ENCODE results near the gene FTSJ1.
"Not testable (repeated sequence)": the region's sequence is repeated elsewhere in the genome, so short reads cannot be mapped to it uniquely, and the experiment has no call there.

Gene FTSJ1

DNA sequence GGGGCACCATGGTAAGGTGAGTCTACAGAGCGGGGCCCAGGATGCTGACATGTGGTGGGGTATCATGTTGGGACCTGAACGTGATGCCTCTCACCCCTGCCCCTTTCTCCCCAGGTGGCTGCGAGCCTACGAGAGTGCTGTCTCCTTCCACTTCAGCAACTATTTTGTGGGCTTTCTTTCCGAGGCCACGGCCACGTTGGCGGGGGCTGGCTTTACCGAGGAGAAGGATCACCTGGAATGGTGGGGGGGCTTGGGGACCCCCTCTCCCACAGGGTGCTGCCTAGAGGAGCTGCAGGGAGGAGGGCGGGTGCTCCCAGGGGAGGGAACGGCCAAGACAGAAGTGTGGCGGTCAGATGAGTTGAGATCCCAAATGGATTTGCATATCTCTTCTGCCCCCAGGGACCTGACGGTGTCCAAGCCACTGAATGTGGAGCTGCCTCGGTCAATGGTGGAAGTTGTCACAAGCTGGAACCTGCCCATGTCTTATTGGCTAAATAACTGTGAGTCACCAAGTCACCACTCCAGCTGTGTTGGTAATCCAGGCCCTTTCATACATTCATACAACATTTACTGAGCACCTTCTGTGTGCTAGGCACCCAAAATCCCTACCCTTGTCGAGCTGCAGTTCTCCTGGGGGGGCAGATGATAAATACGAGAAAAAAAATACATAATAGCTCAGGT, 38.3 kb downstream of the FTSJ1 start:
- DNase-seq: no peak
- no peak overlapping the region for H3K4me3 ChIP-seq (ENCODE audit: control insufficient read depth in 1 of 7, extremely low read depth in 1 of 7, insufficient read depth in 4 of 7, low read depth in 2 of 7, low read length in 6 of 7)
- POLR2A ChIA-PET: no interaction called here

DNA sequence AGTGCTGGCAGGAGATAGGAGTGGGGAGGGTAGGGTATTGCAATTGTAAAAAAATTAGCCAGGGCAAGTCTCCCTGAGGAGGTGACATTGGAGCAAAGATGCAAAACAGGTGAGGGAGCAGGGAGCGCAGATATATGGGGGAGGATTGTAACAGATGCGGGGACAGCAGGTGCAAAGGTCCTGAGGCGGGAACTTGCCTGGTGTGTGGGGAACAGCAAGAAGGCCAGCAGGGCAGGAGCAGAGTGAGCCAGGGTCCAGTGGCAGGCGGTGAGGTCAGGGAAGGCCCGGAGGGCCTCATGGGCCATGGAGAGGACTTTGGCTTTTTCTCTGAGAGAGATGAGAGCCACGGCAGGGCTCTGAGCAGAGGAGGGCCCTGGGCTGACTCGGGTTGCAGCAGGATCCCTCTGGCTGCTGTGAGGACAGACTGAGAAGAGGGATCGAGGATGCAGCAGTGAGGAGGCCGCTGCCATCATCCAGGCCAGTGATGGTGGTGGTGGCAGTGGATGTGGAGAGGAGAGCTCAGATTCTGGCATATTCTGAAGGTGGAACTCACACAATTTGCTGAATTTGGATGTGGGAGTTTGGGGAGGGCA, 39.0 kb downstream of the FTSJ1 start:
- CTCF ChIA-PET: no interaction called here
- Histone ChIP-seq H3K27ac (ENCODE audit: insufficient read depth in 1 of 2, low read depth in 1 of 2, low read length in 2 of 2, poor library complexity in 1 of 2, severe bottlenecking in 2 of 2) (no peak overlapping the region), H3K27me3 (replicated peaks in 2 of 5; ENCODE audit: control insufficient read depth in 4 of 5, insufficient read depth in 5 of 5, low read length in 4 of 5) (no peaks in the 10 kb centered on the region), H3K4me1 (ENCODE audit: control extremely low read depth in 1 of 4, control insufficient read depth in 4 of 4, insufficient read depth in 4 of 4, low read length in 3 of 4) (peaks cover 0 to 5% (median 1%) of the 10 kb centered on the region in 4 experiments), H3K36me3 (ENCODE audit: control insufficient read depth in 4 of 4, insufficient read depth in 4 of 4, low read length in 3 of 4) (peaks cover 0 to 8% (median 0%) of the 10 kb centered on the region in 4 experiments), H3K9me3 (ENCODE audit: control extremely low read depth in 1 of 5, control insufficient read depth in 4 of 5, insufficient read depth in 2 of 5, low read depth in 1 of 5, low read length in 4 of 5) (no peaks in the 10 kb centered on the region), H3K4me3 (ENCODE audit: control insufficient read depth in 1 of 7, extremely low read depth in 1 of 7, insufficient read depth in 4 of 7, low read depth in 2 of 7, low read length in 6 of 7) (no peak overlapping the region)
- 95% methylated on average over 8 of the region's 9 CpGs for WGBS (ENCODE audit: insufficient coverage)
- POLR2A ChIA-PET: no interaction called here
- no peak for DNase-seq

More for the DNA sequence above, 38.3 kb downstream of the FTSJ1 start:
- CTCF ChIA-PET: no interaction called here
- no peaks in the 10 kb centered on the region for H3K27me3 ChIP-seq (replicated peaks in 2 of 5; ENCODE audit: control insufficient read depth in 4 of 5, insufficient read depth in 5 of 5, low read length in 4 of 5)
- peaks cover 0 to 8% (median 0%) of the 10 kb centered on the region in 4 experiments for H3K36me3 ChIP-seq (ENCODE audit: control insufficient read depth in 4 of 4, insufficient read depth in 4 of 4, low read length in 3 of 4)
- 90% methylated on average over 13 of the region's 16 CpGs for WGBS (ENCODE audit: insufficient coverage)
- no peak overlapping the region for H3K27ac ChIP-seq (ENCODE audit: insufficient read depth in 1 of 2, low read depth in 1 of 2, low read length in 2 of 2, poor library complexity in 1 of 2, severe bottlenecking in 2 of 2)
- H3K4me1 ChIP-seq (ENCODE audit: control extremely low read depth in 1 of 4, control insufficient read depth in 4 of 4, insufficient read depth in 4 of 4, low read length in 3 of 4): peaks cover 0 to 5% (median under 1%) of the 10 kb centered on the region in 4 experiments
- peaks cover 0 to 3% (median 0%) of the 10 kb centered on the region in 5 experiments for H3K9me3 ChIP-seq (ENCODE audit: control extremely low read depth in 1 of 5, control insufficient read depth in 4 of 5, insufficient read depth in 2 of 5, low read depth in 1 of 5, low read length in 4 of 5)

DNA sequence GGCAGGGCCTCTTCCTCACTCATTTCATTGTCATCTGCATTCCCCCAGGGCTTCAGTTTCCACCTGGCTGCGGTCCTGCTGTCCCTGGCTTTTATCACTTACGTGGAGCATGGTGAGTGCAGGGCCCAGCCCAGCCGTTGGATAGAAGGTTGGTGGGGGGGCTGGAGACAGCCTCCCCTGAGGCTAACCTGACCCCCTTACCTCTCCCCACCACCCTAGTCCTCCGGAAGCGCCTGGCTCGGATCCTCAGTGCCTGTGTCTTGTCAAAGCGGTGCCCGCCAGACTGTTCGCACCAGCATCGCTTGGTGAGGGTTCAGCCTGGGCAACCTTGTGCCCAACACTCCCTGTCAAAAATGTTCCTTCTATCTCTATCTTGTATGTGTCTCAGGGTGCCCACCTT, 39.8 kb downstream of the FTSJ1 start:
- Histone ChIP-seq H3K4me3 (ENCODE audit: control insufficient read depth in 1 of 7, extremely low read depth in 1 of 7, insufficient read depth in 4 of 7, low read depth in 2 of 7, low read length in 6 of 7) (no peak overlapping the region), H3K27ac (ENCODE audit: insufficient read depth in 1 of 2, low read depth in 1 of 2, low read length in 2 of 2, poor library complexity in 1 of 2, severe bottlenecking in 2 of 2) (no peak overlapping the region), H3K27me3 (replicated peaks in 2 of 5; ENCODE audit: control insufficient read depth in 4 of 5, insufficient read depth in 5 of 5, low read length in 4 of 5) (no peaks in the 10 kb centered on the region), H3K36me3 (ENCODE audit: control insufficient read depth in 4 of 4, insufficient read depth in 4 of 4, low read length in 3 of 4) (peaks cover 0 to 8% (median 0%) of the 10 kb centered on the region in 4 experiments), H3K9me3 (ENCODE audit: control extremely low read depth in 1 of 5, control insufficient read depth in 4 of 5, insufficient read depth in 2 of 5, low read depth in 1 of 5, low read length in 4 of 5) (no peaks in the 10 kb centered on the region), H3K4me1 (ENCODE audit: control extremely low read depth in 1 of 4, control insufficient read depth in 4 of 4, insufficient read depth in 4 of 4, low read length in 3 of 4) (peaks cover 1 to 13% (median 7%) of the 10 kb centered on the region in 4 experiments)
- 84% methylated on average over 6 of the region's 10 CpGs for WGBS (ENCODE audit: insufficient coverage)
- POLR2A ChIA-PET: no interaction called here
- CTCF ChIA-PET: no interaction called here
- DNase-seq: no peak

DNA sequence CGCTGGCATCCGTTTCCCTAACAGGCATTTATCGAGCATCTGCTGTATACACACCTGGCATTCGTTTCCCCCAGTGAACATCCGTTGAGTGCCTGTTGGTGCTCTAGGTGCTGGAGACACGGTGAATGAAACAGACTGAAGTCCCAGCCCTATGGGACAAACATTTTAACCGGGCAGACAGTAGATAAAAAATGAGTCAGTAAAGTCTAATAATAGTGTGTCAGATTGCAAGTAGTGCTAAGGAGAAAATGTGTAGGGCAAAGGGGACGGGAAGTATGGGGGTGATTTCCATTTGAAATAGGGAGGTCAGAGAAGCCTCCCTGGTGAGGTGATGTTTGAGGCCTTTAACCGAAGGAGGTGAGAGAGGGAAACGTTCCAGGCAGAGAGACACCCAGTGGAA, 40.3 kb downstream of the FTSJ1 start:
- Histone ChIP-seq H3K4me3 (ENCODE audit: control insufficient read depth in 1 of 7, extremely low read depth in 1 of 7, insufficient read depth in 4 of 7, low read depth in 2 of 7, low read length in 6 of 7) (no peak overlapping the region), H3K4me1 (ENCODE audit: control extremely low read depth in 1 of 4, control insufficient read depth in 4 of 4, insufficient read depth in 4 of 4, low read length in 3 of 4) (peaks cover 5 to 17% (median 11%) of the 10 kb centered on the region in 4 experiments), H3K27me3 (replicated peaks in 2 of 5; ENCODE audit: control insufficient read depth in 4 of 5, insufficient read depth in 5 of 5, low read length in 4 of 5) (no peaks in the 10 kb centered on the region), H3K9me3 (ENCODE audit: control extremely low read depth in 1 of 5, control insufficient read depth in 4 of 5, insufficient read depth in 2 of 5, low read depth in 1 of 5, low read length in 4 of 5) (no peaks in the 10 kb centered on the region), H3K27ac (ENCODE audit: insufficient read depth in 1 of 2, low read depth in 1 of 2, low read length in 2 of 2, poor library complexity in 1 of 2, severe bottlenecking in 2 of 2) (no peak overlapping the region), H3K36me3 (ENCODE audit: control insufficient read depth in 4 of 4, insufficient read depth in 4 of 4, low read length in 3 of 4) (peaks cover 0 to 8% (median 0%) of the 10 kb centered on the region in 4 experiments)
- POLR2A ChIA-PET: no interaction called here
- DNase-seq: no peak
- CTCF ChIA-PET: no interaction called here
- WGBS (ENCODE audit: insufficient coverage): 93% methylated on average over 10 of the region's 10 CpGs

DNA sequence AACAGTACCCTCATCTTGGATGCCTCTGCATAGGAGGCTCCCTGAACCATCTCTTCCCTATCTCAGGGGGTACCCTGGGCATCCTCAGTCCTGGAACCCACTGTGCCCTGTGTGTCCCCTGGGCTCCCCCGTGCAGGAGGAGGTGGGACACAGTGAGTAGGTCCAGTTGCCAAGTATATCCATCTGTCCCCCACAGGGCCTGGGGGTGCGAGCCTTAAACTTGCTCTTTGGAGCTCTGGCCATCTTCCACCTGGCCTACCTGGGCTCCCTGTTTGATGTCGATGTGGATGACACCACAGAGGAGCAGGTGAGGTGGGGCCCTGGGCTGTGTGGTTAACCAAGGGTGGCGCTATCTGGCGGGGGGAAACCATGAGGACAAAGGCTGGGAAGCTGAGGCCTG, 41.0 kb downstream of the FTSJ1 start:
- Histone ChIP-seq H3K9me3 (ENCODE audit: control extremely low read depth in 1 of 5, control insufficient read depth in 4 of 5, insufficient read depth in 2 of 5, low read depth in 1 of 5, low read length in 4 of 5) (no peaks in the 10 kb centered on the region), H3K36me3 (ENCODE audit: control insufficient read depth in 4 of 4, insufficient read depth in 4 of 4, low read length in 3 of 4) (peaks cover 0 to 8% (median 0%) of the 10 kb centered on the region in 4 experiments), H3K27ac (ENCODE audit: insufficient read depth in 1 of 2, low read depth in 1 of 2, low read length in 2 of 2, poor library complexity in 1 of 2, severe bottlenecking in 2 of 2) (no peak overlapping the region), H3K27me3 (replicated peaks in 2 of 5; ENCODE audit: control insufficient read depth in 4 of 5, insufficient read depth in 5 of 5, low read length in 4 of 5) (no peaks in the 10 kb centered on the region), H3K4me1 (ENCODE audit: control extremely low read depth in 1 of 4, control insufficient read depth in 4 of 4, insufficient read depth in 4 of 4, low read length in 3 of 4) (peaks cover 5 to 17% (median 11%) of the 10 kb centered on the region in 4 experiments), H3K4me3 (ENCODE audit: control insufficient read depth in 1 of 7, extremely low read depth in 1 of 7, insufficient read depth in 4 of 7, low read depth in 2 of 7, low read length in 6 of 7) (no peak overlapping the region)
- DNase-seq: no peak
- CTCF ChIA-PET: no interaction called here
- WGBS (ENCODE audit: insufficient coverage): 64% methylated on average over 3 of the region's 5 CpGs
- POLR2A ChIA-PET: no interaction called here

DNA sequence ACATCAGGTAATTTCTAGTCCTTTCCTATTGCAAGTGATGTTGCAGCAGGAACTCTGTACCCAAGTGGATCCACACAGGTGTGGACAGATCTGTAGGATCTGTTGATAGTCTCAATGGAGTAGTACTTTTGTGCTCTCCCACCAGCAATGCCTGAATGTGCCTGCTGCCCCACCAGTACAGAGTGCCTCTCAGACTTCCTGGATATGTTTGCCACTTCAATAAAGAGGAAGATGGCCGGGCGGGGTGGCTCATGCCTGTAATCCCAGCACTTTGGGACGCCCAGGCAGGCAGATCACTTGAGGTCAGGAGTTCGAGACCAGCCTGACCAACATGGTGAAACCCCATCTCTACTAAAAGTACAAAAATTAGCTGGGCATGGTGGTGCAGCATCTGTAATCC, 43.5 kb downstream of the FTSJ1 start:
- H3K36me3 ChIP-seq (ENCODE audit: control insufficient read depth in 4 of 4, insufficient read depth in 4 of 4, low read length in 3 of 4); POLR2A ChIA-PET; H3K4me3 ChIP-seq (ENCODE audit: control insufficient read depth in 1 of 7, extremely low read depth in 1 of 7, insufficient read depth in 4 of 7, low read depth in 2 of 7, low read length in 6 of 7); H3K27ac ChIP-seq (ENCODE audit: insufficient read depth in 1 of 2, low read depth in 1 of 2, low read length in 2 of 2, poor library complexity in 1 of 2, severe bottlenecking in 2 of 2); DNase-seq; H3K27me3 ChIP-seq (replicated peaks in 2 of 5; ENCODE audit: control insufficient read depth in 4 of 5, insufficient read depth in 5 of 5, low read length in 4 of 5); H3K9me3 ChIP-seq (ENCODE audit: control extremely low read depth in 1 of 5, control insufficient read depth in 4 of 5, insufficient read depth in 2 of 5, low read depth in 1 of 5, low read length in 4 of 5); CTCF ChIA-PET: not testable (repeated sequence)
- H3K4me1 ChIP-seq (ENCODE audit: control extremely low read depth in 1 of 4, control insufficient read depth in 4 of 4, insufficient read depth in 4 of 4, low read length in 3 of 4): peaks cover 5 to 28% (median 20%) of the 10 kb centered on the region in 4 experiments
- 32% methylated on average over 3 of the region's 4 CpGs for whole genome bisulfite sequencing (ENCODE audit: insufficient coverage)

DNA sequence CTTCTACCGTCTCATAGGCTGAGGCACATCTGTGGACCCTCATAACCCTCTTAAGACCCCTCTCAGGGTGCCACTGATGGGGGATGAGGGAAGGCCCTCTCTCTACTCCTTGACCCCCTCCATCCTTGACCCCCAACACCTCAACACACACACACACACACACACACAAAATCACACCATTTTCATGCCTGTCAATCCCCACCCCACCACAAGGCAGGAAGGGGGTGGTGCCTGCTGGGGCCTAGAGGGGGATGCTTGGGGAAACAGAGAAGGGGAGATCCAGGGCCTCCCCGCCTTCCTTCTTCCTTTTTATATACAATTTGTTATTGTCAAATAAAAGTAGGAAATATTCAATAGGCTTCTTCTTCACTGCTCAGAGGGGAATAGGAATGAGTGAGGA, 44.5 kb downstream of the FTSJ1 start:
- Histone ChIP-seq H3K4me3 (ENCODE audit: control insufficient read depth in 1 of 7, extremely low read depth in 1 of 7, insufficient read depth in 4 of 7, low read depth in 2 of 7, low read length in 6 of 7) (peak overlapping the region in 1 of 7 experiments; percentile 4), H3K27me3 (replicated peaks in 2 of 5; ENCODE audit: control insufficient read depth in 4 of 5, insufficient read depth in 5 of 5, low read length in 4 of 5) (no peaks in the 10 kb centered on the region), H3K36me3 (ENCODE audit: control insufficient read depth in 4 of 4, insufficient read depth in 4 of 4, low read length in 3 of 4) (peaks cover 0 to 4% (median 1%) of the 10 kb centered on the region in 4 experiments), H3K9me3 (ENCODE audit: control extremely low read depth in 1 of 5, control insufficient read depth in 4 of 5, insufficient read depth in 2 of 5, low read depth in 1 of 5, low read length in 4 of 5) (no peaks in the 10 kb centered on the region), H3K27ac (ENCODE audit: insufficient read depth in 1 of 2, low read depth in 1 of 2, low read length in 2 of 2, poor library complexity in 1 of 2, severe bottlenecking in 2 of 2) (no peak overlapping the region), H3K4me1 (ENCODE audit: control extremely low read depth in 1 of 4, control insufficient read depth in 4 of 4, insufficient read depth in 4 of 4, low read length in 3 of 4) (peaks cover 5 to 33% (median 20%) of the 10 kb centered on the region in 4 experiments)
- DNase-seq: no peak
- ChIA-PET CTCF (no interaction called here), POLR2A (interaction anchor here (0.6 kb wide), 1 partner anchor 675 kb away, joined by 4 read pairs; no protein-coding TSS in a partner anchor)
- 100% methylated on average over 1 of the region's 2 CpGs for WGBS (ENCODE audit: insufficient coverage)

All from common myeloid progenitor, CD34-positive (primary cell).